ENCODE measurements around the gene AGBL4.
"Not testable (repeated sequence)": the region's sequence is repeated elsewhere in the genome, so short reads cannot be mapped to it uniquely, and the experiment has no call there.

AGBL4 gene

DNA sequence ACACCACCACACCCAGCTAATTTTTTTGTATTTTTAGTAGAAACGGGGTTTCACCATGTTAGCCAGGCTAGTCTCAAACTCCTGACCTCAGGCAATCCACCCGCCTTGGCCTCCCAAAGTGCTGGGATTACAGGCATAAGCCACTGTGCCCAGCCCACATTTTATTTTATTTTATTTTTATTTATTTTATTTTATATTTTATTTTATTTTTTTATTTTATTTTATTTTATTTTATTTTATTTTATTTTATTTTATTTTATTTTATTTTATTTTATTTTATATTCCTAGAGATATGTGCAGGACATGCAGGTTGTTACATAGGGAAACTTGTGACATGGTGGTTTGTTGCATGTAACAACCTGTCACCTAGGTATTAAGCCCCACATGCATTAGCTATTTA, 721.4 kb downstream of the AGBL4 start:
- DNase-seq (ENCODE audit: low read depth) = not testable (repeated sequence)

DNA sequence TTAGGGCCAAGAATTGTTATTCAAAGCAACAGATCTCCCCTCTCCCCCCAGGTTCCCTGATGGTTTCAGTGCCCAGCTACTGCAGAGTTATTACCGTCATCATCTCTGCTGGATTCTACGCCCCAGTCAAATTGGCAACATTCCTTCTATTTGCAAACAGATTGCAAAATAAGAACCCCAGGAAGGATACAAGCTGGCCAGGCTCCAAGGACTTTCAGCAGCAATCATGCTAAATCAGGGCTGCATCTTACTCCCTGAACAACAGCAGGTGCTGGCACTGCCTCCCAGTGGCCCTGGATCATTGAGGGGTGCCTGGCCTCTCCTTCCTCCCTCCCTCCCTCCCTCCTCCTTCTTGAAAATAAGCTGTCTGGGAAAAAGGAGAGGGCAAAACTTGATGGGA, 725.5 kb downstream of the AGBL4 start:
- no peak for DNase-seq (ENCODE audit: low read depth)

DNA sequence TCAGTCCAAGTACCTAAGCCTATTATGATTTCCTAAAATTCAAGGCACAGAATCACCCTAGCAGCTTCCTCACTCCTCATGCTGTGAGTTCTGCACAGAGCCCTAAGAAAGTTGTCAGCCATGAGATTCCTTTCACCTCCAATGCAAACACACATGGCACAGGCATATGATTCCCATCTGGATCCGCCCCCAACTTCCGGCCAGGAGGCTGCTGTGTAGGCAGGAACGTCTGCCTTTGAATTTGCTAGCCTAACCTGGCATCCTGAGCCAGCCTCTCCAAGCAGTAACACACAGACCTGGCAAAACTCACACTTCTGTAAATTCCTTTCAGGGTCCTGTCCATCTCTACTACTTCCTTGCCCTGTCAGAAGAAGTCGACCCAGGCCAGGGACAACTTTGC, 726.0 kb downstream of the AGBL4 start:
- DNase-seq (ENCODE audit: low read depth) = no peak

DNA sequence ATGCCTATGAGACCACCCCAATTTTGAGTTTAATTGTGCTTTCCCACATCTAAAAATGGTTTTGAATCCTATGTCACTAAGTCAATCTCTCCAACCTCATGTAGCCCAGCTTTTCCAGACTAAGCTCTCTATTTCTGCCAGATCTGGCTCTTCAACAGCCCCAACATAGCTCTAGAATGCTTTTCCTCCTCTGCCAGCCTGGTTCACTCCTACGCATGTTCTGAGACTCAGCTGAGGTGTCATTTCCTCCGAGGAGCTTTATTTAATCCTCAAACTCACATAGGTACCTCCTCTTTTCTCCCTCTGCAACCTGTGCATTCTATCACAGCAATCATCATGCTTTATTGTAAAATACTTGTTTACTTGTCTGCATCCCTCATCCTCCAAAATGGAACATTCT, 729.2 kb downstream of the AGBL4 start:
- DNase-seq (ENCODE audit: low read depth) = no peak

DNA sequence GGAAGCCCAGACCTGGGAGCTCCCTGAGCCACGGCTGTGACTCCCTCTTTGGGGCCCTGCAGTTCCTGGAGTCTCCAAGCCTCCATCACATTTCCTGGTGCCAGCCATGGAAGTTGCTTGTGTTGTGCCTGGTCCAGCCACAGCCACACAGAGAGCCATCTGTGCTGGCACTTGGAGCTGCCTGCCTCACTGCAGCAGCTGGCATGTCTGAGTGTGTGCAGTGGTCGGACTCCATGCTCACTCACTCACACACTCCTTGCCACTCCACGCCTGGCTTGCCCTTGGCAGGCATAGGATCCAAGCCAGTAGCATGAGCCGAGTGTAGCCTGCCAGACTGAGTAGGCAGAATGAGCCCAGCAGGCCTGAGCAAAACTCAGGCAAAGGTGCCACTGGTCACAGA, 730.7 kb downstream of the AGBL4 start:
- no peak for DNase-seq (ENCODE audit: low read depth)

DNA sequence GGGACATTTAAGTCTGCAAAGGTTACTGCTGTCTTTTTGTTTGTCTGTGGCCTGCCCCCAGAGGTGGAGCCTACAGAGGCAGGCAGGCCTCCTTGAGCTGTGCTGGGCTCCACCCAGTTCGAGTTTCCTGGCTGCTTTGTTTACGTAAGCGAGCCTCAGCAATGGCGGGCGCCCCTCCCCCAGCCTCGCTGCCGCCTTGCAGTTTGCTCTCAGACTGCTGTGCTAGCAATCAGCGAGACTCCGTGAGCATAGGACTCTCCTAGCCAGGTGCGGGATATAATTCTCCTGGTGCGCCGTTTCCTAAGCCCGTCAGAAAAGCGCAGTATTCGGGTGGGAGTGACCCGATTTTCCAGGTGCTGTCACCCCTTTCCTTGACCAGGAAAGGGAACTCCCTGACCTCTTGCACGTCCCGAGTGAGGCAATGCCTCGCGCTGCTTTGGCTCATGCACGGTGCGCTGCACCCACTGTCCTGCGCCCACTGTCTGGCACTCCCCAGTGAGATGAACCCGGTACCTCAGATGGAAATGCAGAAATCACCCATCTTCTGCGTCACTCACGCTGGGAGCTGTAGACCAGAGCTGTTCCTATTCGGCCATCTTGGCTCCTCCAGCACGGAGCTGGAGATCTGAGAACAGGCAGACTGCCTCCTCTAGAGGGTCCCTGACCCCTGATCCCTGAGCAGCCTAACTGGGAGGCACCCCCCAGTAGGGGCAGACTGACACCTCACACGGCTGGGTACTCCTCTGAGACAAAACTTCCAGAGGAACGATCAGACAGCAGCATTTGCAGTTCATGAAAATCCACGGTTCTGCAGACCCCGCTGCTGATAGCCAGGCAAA, 766.3 kb downstream of the AGBL4 start:
- not testable (repeated sequence) for DNase-seq (ENCODE audit: low read depth)

DNA sequence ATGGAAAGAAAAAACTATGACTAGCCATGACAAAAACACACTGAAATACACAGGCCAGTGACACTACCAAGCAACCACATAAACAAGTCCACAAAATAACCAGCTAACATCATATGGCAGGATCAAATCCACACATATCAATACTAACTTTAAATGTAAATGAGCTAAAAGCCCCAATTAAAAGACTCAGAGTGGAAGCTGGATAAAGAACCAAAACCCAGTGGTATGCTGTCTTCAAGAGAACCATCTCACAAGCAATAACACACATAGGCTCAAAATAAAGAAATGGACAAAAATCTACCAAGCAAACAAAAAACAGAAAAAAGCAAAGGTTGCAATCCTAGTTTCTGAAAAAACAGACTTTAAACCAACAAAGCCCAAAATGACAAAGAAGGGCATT, 770.8 kb downstream of the AGBL4 start:
- no peak for DNase-seq (ENCODE audit: low read depth)

DNA sequence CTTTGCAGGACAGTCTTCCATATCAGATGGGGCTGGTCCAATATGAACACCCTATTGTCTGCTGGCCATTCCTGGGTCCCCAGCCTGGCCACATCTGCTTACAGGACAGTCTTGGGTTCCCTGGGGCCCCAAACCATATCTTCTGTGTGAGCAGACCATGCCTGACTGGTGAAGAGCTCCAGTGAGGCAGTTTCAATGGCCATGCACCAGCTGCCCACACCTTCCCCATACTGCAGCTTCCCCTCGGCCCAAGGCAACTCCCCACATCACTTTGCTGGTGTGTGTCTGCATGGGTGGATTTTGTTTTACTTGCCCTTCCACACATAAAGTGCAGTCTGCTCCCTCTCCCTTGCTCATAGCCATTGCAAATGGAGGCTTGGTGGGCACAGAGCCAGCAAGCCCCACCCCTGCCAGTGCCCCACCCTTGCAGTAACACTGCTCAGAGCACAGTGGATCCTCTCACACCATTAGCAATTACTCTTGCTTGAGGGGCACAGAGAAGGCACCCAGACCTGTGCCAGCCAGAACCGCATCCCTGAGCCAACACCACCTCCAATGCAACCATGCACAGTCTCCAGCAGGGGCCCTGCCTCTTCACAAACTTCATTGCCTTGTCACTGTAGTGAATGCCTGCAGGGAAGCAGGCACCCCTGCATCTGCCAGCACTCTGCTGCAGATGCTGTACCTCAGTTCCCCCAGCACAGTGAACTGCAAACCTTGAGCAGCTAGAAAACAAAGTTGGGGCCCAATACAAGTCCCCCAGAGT, 772.6 kb downstream of the AGBL4 start:
- DNase-seq (ENCODE audit: low read depth) = no peak

DNA sequence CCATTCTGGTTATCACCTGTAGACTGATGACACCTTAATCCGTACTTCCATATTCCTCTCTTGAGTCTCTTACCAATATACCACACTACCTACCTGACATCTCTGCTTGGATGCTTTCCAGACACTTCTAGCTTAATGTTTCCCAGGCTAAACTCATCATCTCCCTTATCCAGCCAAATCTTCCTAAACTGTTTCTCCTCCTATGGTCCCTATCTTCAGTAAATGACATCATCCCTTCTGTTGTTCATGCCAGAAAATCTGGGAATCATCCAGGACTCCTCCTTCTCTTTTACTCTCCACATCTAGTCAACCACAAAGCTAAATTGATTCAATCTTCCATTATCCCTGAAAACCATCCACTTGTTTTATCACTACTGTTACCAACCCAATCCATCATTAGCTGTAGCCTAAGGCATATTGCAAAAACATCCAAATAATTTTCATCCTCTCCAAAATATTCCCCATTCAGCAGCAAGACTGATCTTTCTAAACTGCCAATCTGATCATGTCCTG, 783.0 kb downstream of the AGBL4 start:
- no peak for DNase-seq (ENCODE audit: low read depth)

DNA sequence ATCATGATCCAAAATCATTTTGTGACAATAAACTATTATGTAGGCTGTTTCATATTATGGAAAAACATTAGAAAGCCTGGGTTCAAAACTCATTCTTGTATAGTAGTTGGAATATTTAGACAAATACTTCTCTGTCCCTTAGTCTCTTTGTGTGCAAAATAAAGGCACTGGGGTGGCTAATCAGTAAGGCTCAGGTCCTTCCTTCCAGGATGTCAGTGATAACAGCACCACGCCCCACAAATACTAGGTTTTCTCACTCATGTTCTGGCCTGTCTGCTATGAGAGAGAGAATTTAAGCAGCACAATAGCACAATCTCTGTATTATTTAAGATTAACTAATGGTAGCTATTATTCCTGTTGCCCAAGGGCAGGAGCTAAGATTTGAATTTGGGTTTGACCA, 788.8 kb downstream of the AGBL4 start:
- DNase-seq (ENCODE audit: low read depth) = no peak

DNA sequence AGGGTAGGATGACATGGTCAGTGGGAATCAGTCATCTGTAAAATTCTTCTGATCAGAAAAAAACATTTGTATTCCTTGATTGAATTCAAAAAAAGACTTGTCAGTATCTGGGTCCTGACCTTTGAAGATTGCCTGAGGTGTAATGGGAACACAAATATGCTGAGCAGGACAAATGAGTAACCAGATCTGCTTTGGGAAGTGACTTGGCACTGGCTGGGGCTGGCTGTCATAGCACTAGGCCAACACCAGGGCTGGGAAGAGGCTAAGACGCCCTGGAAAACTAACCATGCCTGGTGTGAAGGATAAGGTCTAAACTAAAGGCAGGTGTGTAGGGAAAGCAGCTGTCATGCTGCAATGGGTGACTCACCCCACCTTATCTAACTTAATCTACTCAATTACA, 794.2 kb downstream of the AGBL4 start:
- DNase-seq (ENCODE audit: low read depth) = no peak

DNA sequence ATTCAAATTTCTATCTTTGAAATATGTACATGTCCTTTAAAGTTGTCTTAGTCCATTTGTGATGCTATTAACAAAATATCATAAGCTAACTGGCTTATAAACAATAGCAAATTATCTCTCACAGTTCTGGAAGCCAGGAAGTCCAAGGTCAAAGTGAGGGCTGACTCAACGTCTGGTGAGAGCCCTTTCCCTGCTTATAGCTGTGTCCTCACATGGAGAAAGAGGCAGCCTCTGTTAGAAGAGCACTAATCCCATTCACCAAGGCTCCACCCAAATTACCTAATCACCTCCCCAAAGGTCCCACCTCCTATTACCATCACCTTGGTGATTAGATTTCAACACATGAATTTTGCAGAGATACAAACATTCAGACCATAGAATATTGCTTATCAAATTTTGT, 797.0 kb downstream of the AGBL4 start:
- DNase-seq (ENCODE audit: low read depth) = no peak

DNA sequence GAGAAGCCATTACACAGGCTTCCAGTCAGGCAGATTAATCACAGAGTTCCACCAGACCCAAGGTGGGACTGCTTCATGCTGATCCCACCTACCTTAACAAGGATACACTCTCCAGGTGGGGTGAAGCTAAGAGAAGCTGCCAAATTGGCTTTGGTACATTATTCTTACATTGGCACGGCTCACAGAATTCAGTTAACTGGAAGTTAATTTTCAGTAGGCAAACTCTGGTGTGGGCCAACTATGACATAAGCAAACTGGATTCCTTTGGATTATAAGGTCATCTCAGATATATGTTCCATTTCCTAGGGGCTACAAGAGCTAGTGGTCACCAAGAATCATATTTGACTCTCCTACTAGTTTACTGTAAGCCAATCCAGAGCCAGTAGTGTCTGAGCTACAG, 798.3 kb downstream of the AGBL4 start:
- DNase-seq (ENCODE audit: low read depth) = no peak

DNA sequence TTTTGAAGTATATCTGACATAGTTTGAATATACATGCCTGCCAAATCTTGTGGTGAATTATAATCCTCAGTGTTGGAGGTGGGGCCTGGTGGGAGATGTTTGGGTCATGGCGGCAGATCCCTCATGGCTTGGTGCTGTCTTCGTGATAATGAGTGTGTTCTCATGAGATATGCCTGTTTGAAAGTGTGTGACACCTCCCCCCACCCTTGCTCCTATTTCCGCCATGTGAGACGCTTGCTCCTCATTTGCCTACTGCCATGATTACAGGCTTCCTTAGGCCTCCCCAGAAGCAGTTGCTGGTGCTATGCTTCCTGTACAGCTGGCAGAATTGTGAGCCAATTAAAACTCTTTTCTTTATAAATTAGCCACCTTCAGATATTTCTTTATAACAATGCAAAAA, 810.5 kb downstream of the AGBL4 start:
- no peak for DNase-seq (ENCODE audit: low read depth)

DNA sequence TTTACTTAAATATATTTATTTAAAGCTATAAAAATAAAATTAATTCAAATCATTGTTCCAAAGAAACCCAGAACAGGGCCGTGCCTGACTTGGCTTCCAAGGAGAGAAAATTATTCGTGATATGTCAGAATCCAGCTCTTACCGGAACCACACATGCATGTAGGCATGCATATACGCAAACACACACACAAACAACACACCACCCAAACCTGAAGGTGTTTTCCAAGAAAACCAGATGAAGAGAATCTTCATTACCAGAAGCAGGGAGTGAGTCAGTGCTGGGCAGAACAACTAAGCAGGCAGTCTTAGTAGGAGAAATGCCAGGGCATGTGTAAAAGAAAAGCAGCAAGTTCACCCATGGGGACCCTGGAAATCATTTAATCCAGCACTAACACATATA, 815.0 kb downstream of the AGBL4 start:
- DNase-seq (ENCODE audit: low read depth) = no peak

DNA sequence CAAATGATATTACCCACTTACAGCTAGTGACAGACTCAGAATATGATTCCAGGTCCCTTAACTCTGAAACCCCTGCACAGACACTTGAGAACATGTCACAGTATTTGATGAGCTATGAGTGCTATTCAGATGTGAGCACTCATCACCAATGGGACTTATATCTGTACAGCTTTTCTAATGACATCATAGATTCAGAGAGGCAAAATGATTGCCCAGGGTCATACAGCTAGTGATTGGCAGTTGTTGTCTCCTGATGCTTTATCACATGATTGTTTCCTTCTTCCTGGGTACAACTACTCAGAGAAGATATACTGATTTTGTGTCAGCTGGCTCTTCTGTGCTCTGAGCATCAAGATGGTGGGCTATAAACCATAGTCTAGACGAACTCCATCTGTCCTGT, 819.0 kb downstream of the AGBL4 start:
- DNase-seq (ENCODE audit: low read depth) = no peak

DNA sequence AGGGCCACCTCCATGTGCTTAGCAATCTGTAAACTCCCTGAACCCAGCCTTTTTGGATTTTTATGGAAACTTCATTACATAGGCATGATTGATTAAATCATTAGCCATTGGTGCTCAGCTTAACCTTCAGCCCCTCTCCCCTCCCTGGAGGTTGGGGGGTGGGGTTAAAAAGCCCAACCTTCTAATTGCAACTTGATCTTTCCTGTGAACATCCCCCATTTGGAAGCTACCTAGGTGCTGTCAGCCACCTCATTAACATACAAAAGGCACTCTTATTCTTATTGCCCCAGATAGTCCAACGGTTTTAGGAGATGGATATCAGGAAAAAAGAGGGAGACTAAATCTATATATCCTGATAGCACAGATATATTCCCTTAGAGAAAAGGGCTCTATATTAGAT, 823.0 kb downstream of the AGBL4 start:
- no peak for DNase-seq (ENCODE audit: low read depth)

DNA sequence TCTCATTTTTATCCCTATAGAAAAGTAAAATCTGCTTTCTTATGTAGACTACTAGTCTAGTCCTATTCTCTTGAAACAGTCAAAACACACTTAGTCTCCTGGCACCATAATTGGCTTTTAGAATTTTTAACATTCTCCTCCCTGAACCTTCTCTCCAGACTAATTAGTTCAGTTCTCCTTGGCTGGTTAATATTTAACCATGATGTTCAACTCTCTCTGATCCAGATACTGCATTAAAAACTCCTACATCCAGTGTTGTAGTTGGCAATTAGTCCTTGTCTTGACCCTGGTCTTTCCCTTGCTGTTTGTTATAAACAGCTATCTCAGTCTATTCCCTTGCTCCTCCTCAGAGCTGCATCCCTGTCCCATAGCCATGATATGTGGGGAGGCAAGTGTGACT, 824.2 kb downstream of the AGBL4 start:
- no peak for DNase-seq (ENCODE audit: low read depth)

DNA sequence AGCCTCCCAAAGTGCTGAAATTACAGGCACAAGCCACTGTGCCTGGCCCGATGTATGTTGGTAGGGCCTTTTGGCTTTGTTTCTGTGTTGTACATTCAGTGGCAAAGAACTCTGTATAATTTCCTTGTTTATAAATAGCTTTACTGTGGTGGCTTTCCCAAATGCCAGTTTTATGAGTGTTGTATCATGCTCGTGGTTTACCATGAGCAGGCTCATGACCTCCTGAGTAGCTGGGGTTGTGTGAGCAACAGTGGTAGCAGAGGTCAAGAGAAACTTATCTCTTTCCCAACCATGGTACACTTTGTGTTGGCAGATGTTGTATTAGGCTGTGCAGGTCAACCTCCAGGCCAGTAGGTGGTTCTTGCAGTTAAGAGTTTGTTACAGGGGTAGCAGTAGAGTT, 826.7 kb downstream of the AGBL4 start:
- no peak for DNase-seq (ENCODE audit: low read depth)

DNA sequence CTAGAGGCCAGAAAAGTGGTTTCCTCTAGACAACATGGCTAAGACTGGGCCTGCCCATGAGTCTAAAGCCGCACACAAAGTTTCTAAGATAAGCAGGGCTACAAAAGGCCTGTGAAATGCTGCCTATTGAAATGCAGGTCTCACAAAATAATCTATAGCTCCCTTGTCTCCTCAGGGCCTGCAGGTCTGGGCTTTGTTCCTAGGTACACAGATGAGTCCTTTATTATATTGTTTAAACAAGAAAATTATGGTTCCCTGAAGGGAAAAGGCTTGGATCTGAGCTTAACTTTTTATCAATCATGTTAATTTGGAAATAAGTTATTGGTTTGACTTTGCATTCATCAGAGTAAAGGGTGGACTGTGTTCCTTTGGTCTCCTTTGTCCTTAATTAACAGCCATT, 833.6 kb downstream of the AGBL4 start:
- no peak for DNase-seq (ENCODE audit: low read depth)

DNA sequence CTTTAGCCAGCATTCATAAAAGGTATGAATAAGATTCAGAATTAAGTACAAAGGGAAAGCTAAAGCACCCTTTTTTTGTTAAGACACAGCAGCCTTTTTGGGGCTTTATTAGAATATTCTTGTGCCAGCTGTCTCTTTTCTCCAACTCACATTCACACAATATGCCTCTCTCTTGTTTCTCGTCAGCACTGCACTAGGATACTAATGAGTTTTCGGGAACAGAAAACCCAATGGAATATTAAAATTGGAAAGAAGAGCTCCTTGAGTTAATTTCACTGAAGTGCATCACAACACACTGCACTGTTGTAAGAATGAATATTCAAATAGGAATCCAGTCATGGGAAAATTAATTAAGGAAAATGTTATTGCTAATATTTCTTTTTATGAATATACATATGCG, 836.7 kb downstream of the AGBL4 start:
- DNase-seq (ENCODE audit: low read depth) = no peak

DNA sequence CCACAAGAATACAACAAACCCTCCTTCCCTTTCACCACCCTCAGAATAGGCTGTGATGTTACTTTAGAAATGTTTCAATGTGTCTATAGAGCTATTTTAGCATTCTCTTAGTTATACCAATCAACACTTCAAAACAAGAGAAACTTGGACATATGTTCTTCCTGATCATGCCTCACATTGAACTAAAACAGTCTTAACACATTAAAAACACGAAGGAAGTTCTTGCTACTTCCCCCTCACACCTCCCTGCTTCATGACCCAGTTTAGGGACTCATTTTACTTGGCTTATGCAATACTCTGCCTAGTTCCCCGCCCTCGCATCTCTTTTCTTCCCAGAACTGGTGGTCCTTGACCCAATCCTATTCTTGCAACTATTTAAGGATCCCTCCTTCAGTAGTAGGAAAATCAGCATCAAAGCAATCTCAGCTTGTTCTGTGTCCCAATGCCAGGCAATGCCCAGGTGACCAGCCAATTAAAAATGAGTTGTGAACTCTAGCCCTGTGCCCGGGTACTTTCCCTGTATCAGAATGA, 838.2 kb downstream of the AGBL4 start:
- no peak for DNase-seq (ENCODE audit: low read depth)

DNA sequence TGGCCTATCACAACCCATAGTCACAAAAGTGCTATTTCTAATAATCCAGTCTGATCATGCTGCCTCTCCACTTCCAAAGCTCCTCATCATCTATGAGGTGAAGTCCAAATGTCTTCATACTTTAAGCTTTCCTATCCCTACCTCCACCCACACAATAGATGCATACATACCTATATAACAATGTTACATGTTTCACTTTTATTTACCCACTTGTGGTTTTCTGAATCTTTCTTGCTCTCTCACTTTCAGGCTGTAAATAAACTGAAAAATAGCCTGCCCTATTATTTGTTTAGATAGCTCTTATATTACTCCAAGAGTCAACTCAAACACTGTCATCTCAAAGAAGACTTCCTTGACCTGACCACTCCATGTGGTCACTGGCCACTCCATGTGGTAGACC, 840.3 kb downstream of the AGBL4 start:
- no peak for DNase-seq (ENCODE audit: low read depth)
